Peyer's patch (tissue), 4 donors: ENCODE results near the gene FBXW7. TPM values are rescaled to one million over a fixed set of nuclear protein-coding genes. Genes with fewer than 3 reads are reported as not detected.

Experiments used
- DNase-seq, 3 donors: peaks; one replicate each; pipeline ENCODE4 v3.0.0-alpha.2; 2017 to 2019
- H3K27ac ChIP-seq, 4 donors: fragments of 200-600 bp; sonication (generic); one replicate each; pipeline ENCODE4 v1.5.1; 2016 to 2019
- H3K27me3 ChIP-seq, 2 donors: fragments of 200-600 bp; sonication (generic); one replicate each; pipeline ENCODE4 v1.5.1; 2019
- H3K36me3 ChIP-seq, 3 donors: fragments of 200-600 bp; sonication (generic); one replicate each; pipeline ENCODE4 v1.5.1; 2016 to 2019
- H3K4me1 ChIP-seq, 4 donors: fragments of 200-600 bp; sonication (generic); one replicate each; pipeline ENCODE4 v1.5.1; 2016 to 2019
- H3K4me3 ChIP-seq, 4 donors: fragments of 200-600 bp; sonication (generic); 1 replicate in 3 of 4; 2 replicates in 1 of 4; pipeline ENCODE4 v1.5.1; 2016 to 2019; ENCODE audit warnings: mild to moderate bottlenecking in 1 of 4
- H3K9me3 ChIP-seq, 4 donors: fragments of 200-600 bp; sonication (generic); one replicate each; pipeline ENCODE4 v1.5.1; 2016 to 2019; ENCODE audit warnings: mild to moderate bottlenecking in 1 of 4
- POLR2A ChIP-seq, 2 donors: fragments of 450-650 bp; IDR thresholded peaks; one replicate each; pipeline ENCODE4 v1.5.1; 2017; ENCODE audit warnings: antibody characterized with exemption in 2 of 2, mild to moderate bottlenecking in 2 of 2, moderate library complexity in 2 of 2
- total RNA-seq, 4 donors: library from RNA; depleted of rRNA; stranded (reverse); fragments of >200 nt; gene quantifications; one replicate each; pipeline ENCODE4 v1.1.0, GENCODE V29; 2016
- TF ChIP-seq, protein P1 (sequence below), 6 experiments: fragments of 450-650 bp in 4 of 6; fragments of 200-600 bp in 2 of 6; sonication (generic) in 1 of 6; IDR thresholded peaks; one replicate each; pipeline ENCODE4 v1.5.1; 2017 to 2019; ENCODE audit warnings: antibody characterized with exemption in 6 of 6, mild to moderate bottlenecking in 3 of 6, moderate library complexity in 1 of 6

The FBXW7 gene
- total RNA-seq, 4 donors from 2014 or later: 33.4 to 120 (median 43.0) TPM

DNA sequence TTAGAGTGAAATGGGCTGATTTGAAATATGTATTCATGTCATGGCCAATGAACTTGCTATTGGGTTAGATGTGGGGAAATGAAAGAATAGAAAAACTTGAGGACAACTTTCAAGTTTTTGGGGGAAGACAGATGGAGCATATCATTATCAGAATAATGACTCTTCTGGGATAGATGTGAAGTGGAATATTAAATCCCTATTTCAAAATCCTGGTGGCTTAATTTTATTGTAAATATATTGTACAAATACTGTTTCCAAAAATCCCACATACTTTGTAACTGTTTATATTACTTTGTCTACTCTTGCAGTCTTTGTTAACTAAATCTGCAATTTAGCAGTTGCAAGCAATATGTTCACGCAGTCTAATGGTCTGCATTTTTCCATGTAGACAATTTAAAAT is 35.9 kb upstream of the FBXW7 start:
- Histone ChIP-seq H3K36me3 (no peaks in the 10 kb centered on the region), H3K4me1 (no peaks in the 10 kb centered on the region), H3K27ac (no peak overlapping the region), H3K9me3 (no peaks in the 10 kb centered on the region), H3K27me3 (no peaks in the 10 kb centered on the region), H3K4me3 (no peak overlapping the region)
- no peak for TF ChIP-seq POLR2A (IDR thresholded peaks at IDR 0.05)
- TF ChIP-seq, protein P1, sequence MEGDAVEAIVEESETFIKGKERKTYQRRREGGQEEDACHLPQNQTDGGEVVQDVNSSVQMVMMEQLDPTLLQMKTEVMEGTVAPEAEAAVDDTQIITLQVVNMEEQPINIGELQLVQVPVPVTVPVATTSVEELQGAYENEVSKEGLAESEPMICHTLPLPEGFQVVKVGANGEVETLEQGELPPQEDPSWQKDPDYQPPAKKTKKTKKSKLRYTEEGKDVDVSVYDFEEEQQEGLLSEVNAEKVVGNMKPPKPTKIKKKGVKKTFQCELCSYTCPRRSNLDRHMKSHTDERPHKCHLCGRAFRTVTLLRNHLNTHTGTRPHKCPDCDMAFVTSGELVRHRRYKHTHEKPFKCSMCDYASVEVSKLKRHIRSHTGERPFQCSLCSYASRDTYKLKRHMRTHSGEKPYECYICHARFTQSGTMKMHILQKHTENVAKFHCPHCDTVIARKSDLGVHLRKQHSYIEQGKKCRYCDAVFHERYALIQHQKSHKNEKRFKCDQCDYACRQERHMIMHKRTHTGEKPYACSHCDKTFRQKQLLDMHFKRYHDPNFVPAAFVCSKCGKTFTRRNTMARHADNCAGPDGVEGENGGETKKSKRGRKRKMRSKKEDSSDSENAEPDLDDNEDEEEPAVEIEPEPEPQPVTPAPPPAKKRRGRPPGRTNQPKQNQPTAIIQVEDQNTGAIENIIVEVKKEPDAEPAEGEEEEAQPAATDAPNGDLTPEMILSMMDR (IDR thresholded peaks at IDR 0.05): no peak
- DNase-seq: no peak

DNA sequence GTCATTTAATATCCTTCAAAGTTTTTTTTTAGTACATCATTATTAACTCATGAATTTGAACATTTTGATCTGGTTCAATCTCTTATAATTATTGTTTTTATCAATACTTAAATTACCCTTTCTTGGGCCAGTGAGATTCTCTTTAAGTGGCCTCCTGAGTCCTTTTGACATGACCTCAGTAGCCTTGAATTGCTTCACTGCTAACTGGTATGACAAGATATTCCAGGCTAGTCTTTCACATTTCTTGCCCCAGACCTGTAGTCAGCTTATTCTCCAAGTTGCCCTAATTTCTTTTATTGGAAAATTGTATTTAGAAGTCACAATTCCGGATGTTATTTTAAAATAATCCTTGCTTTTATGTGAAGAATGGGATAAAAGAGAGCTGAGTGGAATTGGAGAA is 35.4 kb upstream of the FBXW7 start:
- Histone ChIP-seq H3K9me3 (no peaks in the 10 kb centered on the region), H3K4me3 (no peak overlapping the region), H3K4me1 (no peaks in the 10 kb centered on the region), H3K27ac (no peak overlapping the region), H3K27me3 (no peaks in the 10 kb centered on the region), H3K36me3 (no peaks in the 10 kb centered on the region)
- TF ChIP-seq POLR2A (IDR thresholded peaks at IDR 0.05): no peak
- TF ChIP-seq, protein P1 (IDR thresholded peaks at IDR 0.05): no peak
- no peak for DNase-seq

DNA sequence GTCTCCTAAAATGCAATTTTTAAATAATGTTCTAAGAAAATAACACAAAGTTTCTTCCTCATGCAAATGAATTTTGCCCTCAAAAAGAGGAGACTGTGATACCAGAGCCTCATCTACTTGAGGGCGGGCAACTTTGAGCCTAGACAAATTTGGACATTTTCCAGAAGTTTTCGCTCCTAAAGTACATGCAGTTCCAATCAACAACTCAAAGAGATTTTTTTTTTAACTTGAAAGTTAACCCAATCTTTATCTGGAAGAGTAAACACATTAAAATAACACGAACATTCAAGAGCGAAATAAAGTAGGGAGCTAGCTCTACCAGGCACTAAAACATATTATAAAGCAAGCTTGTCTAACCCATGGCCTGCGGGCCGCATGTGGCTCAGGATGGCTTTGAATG is 29.4 kb upstream of the FBXW7 start:
- H3K27me3 ChIP-seq: no peaks in the 10 kb centered on the region
- H3K4me3 ChIP-seq: no peak overlapping the region
- H3K36me3 ChIP-seq: no peaks in the 10 kb centered on the region
- H3K27ac ChIP-seq: no peak overlapping the region
- H3K9me3 ChIP-seq: no peaks in the 10 kb centered on the region
- TF ChIP-seq POLR2A (IDR thresholded peaks at IDR 0.05): no peak
- TF ChIP-seq, protein P1 (IDR thresholded peaks at IDR 0.05): no peak
- DNase-seq: no peak
- no peaks in the 10 kb centered on the region for H3K4me1 ChIP-seq

DNA sequence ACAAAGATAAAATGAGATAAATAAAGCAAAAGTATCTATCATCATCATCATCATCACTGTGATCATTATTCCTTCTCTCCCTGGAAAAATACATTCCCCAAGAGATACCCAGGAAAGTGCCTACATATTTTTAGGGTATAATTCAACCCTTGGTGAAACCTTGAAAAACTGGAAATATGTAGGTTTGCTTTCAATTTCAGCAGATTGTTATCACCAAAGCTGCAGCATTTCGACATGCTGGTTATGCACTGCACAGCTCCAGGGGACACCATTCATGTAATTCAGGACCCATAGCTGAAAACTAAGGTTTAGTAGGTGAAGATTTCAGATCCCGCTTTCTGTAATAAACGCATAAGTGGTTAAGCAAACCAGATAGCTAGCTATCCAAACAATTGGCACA is 28.4 kb upstream of the FBXW7 start:
- Histone ChIP-seq H3K4me1 (no peaks in the 10 kb centered on the region), H3K4me3 (no peak overlapping the region), H3K9me3 (no peaks in the 10 kb centered on the region), H3K36me3 (no peaks in the 10 kb centered on the region), H3K27me3 (no peaks in the 10 kb centered on the region), H3K27ac (no peak overlapping the region)
- TF ChIP-seq, protein P1 (IDR thresholded peaks at IDR 0.05): no peak
- no peak for TF ChIP-seq POLR2A (IDR thresholded peaks at IDR 0.05)
- DNase-seq: no peak

DNA sequence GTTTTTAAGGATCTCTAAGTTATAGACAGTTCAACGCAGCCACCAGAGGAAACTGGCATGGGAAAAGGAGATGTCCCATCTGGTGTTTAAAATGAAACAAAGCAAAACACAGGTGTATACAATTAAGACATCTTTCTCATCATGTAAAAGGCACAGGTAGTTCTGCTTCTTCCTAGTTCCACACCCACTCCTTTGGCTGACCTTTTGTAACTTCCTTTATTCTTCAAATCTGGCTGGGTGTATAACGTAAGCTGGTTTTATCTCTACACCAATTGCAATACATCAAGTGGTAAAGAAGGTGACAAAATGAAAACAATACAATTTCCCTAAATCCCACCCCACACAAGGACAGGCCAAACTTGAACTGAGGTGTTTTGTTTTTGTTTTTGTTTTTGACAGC is 27.3 kb upstream of the FBXW7 start:
- Histone ChIP-seq H3K27ac (no peak overlapping the region), H3K27me3 (no peaks in the 10 kb centered on the region), H3K36me3 (no peaks in the 10 kb centered on the region), H3K4me3 (no peak overlapping the region), H3K4me1 (no peaks in the 10 kb centered on the region), H3K9me3 (no peaks in the 10 kb centered on the region)
- TF ChIP-seq, protein P1 (IDR thresholded peaks at IDR 0.05): no peak
- no peak for TF ChIP-seq POLR2A (IDR thresholded peaks at IDR 0.05)
- no peak for DNase-seq

DNA sequence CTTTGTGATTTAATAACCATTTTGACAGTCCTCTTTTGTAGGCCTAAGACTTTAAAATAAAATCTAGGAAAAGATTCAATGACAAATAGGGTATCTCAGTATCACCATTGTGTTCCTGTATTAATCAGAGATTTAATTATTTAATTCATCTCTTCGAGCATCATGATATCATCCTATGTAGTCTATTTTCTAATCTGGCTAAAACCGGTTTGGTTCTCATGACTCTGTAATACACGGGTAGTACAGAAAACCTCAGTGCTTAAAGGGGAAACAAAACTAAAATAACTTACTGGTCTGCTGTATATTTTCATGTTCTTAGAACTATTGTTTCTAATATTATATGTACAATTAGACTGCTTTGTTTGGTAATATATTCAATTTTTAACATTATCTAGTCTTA is 23.7 kb upstream of the FBXW7 start:
- no peak for DNase-seq
- Histone ChIP-seq H3K36me3 (no peaks in the 10 kb centered on the region), H3K4me1 (peaks cover 0 to 3% (median 0%) of the 10 kb centered on the region in 4 donors), H3K9me3 (no peaks in the 10 kb centered on the region), H3K4me3 (no peak overlapping the region), H3K27ac (no peak overlapping the region), H3K27me3 (no peaks in the 10 kb centered on the region)
- TF ChIP-seq, protein P1 (IDR thresholded peaks at IDR 0.05): no peak
- no peak for TF ChIP-seq POLR2A (IDR thresholded peaks at IDR 0.05)
